GM21360 (cell line): ENCODE results near the gene MARF1.
"Not testable (repeated sequence)": the region's sequence is repeated elsewhere in the genome, so short reads cannot be mapped to it uniquely, and the experiment has no call there.

Experiments used
- ATAC-seq: cut with Tn5 transposase; IDR thresholded peaks from one replicate; pipeline ENCODE4 v1.9.1; 2021; ENCODE audit warnings: mild to moderate bottlenecking, moderate library complexity; ENCODE audit not compliant: unreplicated experiment

The MARF1 gene

DNA sequence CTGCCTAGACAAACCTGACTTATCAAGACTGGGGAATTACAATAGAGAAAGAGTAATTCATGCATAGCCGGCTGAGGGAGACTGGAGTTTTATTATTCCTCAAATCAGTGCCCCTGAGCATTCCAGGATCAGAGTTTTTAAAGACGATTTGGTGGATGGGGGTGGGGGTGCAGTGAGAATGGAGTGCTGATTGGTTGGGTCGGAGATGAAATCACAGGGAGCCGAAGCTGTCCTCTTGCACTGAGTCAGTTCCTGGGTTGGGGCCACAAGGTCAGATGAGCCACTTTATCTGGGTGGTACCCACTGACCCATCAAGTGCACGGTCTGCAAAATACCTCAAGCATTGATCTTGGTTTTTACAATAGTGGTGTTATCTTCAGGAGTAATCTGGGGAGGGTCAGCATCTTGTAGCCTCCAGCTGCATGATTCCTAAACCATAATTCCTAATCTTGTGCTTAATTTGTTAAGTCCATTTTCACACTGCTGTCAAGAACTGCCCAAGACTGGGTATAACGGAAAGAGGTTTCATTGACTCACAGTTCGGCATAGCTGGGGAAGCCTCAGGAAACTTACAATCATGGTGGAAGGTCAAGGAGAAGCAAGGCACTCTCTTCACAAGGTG, 69.6 kb downstream of the MARF1 start:
- ATAC-seq, result no peak

DNA sequence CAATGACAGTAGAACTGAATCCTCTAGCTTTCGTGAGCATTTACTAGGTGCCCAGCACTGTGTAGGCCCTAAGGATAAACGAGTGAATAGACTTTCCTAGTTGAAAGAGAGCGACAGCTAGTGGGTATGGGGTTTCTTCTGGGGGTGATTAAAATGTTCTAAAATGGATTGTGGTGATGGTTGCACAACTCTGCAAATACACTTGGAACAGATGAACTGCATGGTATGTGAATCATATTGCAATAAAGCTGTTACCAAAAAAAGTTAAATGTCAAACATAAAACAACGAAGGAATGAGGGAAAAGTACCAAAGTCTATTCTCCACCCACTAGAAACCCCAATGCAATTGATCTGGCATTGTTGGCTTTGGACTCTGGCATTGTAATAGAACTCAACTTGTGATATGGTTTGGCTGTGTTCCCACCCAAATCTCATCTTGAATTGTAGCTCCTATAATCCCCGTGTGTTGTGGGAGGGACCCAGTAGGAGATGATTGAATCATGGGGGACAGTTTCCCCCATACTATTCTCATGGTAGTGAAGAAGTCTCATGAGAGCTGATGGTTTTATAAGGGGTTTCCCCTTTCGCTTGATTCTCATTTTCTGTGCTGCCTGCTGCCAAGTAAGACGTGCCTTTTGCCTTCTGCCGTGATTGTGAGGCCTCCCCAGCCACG, 70.5 kb downstream of the MARF1 start:
- ATAC-seq, result no peak

DNA sequence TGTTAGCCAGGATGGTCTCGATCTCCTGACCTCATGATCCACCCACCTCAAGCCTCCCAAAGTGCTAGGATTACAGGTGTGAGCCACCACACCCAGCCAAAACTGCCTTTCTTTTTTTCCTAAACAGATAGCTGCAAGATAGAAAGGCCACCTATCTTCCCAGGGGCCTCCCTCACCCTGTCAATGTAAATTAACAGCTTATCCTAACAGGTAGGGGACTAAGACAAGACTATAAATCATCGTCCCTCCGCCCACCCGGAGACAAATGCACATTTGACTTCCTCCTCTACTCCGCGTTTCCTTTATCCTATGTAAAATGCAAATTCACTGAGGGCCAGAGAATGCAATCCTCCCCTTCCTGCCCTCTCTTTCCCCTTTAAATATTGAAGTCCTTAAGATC, 71.4 kb downstream of the MARF1 start:
- ATAC-seq, result no peak

DNA sequence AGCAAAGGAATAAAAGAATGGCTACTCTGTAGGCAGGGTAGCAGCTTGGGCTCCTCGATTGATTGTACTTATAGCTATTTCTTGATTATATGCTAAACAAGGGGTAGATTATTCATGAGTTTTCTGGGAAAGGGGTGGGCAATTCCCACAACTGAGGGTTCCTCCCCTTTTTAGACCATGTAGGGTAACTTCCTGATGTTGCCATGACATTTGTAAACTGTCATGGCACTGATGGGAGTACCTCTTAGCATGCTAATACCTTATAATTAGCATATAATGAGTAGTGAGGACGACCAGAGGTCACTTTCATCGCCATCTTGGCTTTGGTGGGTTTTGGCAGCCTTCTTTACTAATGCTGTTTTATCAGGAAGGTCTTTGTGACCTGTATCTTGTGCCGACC, 72.3 kb downstream of the MARF1 start:
- ATAC-seq, result not testable (repeated sequence)

DNA sequence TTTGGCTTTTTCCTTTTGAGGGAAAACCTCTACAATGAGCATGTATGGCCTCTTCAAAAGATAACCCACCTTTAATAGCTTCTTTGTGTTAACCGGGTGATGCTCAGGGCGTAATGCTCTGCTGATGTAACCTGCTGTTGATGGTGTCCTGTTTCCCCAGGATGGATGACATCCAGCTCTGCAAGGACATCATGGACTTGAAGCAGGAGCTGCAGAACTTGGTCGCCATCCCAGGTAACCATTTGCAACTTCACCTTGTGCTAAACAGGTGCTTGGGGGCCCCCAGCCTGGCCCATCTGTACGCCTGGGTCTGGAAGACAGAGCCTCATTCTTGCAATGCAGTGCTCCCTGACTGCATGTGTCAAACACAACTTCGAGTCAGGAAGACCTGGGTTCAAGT, 75.1 kb downstream of the MARF1 start:
- no peak for ATAC-seq

DNA sequence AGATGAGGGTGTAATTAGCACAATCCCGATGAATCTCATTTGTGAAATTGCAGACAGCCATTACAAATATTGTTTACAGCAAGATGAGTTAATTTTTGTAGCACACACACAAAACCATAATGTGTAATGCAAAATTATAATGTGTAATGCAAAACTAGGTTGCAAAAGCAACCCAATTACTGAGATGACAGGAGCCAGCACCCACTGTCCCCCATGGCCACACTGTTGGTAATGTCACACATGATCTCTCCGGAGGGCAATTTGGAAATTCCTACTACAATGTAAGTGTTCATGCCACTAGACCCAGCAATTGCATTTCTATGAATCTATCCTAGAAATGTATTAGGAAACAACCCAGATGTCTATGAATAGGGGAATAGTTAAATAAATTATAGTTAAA, 76.9 kb downstream of the MARF1 start:
- no peak for ATAC-seq

DNA sequence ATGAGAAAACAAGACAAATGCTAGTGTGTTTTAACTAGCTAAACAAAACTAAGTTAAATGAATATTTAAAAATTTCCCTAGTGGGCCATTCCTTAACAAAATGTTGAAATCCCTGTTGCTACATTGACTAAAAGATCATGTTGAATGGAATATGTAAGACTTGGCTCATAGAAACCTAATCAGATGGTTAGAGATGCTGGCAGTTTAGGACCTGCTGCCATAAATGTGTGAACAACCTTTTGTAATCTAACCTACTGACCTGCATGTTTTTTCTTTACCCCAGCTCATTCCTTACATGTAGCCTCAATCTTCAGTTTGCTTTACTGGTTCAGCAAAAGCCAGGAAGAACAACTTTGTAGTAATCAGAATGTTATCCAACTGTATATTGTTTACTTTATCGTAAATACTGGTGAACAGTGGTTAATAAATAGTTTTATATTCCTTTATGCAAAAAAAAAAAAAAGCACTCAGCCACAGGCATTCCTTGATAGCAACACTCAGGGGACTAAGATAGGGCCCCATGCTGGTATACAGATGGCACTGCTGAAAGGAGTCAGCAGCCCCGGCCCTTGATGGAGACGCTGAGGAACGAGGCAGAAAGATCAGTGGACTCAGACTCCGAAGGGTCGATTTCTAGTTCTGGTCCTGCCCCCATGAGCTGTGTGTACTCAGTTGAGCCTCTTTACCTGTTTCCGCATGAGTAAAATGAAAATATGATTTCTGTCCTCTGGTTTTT, 78.2 kb downstream of the MARF1 start:
- ATAC-seq, result no peak

DNA sequence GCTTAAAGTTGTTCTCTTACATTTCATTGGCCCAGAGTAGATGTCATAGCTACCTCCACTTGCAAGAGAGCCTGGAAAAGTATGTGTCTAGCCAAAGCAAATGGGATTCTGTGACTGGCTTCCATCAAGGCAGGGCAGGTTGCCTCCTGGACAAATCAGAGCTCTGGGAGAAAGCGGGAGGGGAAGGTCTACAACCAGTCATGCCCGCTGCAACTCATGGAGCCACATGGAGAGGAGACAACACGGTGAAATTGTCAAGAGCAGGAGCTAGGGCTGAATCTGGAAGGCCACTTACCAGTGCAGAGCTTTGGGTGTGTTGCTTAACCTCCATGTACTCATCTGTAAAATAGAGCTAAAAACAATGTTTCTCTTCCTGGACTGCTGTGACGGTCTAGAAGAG, 83.8 kb downstream of the MARF1 start:
- no peak for ATAC-seq

DNA sequence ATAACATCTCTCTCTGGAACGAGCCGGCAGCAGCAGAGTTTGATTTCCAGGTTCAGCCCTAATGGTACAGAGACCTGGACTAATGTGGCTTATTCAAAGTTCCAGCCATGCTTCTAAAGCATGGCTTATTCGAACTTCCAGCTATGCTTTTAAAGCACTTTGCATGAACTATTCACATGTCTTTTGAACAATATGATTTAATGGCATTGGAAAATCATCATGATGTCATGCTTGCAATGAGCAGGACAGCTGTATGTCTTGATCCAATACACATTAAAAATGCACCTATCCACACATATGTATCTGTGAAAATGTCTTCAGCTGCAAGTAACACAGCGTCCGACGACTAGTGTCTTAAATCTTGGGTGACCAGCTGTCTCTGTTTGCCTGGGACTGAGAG, 85.7 kb downstream of the MARF1 start:
- ATAC-seq, result no peak

DNA sequence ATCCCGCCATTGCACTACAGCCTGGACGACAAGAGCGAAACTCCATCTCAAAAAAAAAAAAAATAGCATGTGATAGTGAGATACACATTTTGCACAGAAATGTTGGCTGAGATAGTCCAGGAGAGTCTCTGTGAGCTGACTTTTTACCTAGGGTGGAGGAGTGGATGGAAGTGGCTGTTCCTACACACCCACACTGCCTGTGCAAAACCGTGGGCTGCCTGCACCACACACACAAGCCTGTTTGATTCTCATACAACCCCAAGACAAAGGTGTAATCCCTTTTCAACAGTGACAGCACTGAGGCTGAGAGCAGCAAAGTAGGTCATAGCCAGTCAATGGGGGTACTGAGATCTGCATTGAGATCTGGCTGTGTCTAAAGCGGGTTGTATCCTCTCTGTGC, 86.8 kb downstream of the MARF1 start:
- ATAC-seq, result no peak

DNA sequence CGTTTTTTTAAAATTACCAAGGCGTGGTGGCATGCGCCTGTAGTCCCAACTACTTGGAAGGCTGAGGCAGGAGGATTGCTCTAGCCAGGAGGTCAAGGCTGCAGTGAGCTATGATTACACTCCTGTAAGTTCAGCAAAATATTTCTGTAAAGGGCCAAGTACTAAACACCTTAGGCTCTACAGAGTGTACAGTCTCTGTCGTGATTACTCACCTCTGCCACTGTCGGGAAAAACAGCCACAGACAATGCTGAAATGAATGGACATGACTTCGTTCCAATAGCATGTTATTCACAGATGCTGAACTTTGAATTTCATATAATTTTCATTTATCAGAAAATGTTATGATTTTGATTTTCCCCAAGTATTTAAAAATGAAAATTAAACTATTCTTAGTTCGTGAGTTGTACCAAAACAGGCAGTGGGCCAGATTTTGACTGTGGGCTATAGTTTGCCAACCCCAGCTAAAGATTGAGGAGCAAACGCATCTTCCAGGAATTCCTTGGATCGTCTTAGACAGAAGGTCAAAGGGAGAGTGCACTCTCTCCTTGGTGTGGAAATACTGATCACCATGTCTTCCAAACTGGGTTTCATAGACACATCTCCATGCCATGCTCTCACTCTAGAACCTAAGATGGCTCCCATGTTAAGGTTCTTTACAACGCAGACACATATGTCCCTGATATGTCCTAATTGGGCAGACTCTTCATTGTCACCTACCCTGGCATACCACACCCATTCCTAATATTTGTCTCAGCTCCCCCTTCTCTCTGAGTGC, 89.5 kb downstream of the MARF1 start:
- no peak for ATAC-seq

DNA sequence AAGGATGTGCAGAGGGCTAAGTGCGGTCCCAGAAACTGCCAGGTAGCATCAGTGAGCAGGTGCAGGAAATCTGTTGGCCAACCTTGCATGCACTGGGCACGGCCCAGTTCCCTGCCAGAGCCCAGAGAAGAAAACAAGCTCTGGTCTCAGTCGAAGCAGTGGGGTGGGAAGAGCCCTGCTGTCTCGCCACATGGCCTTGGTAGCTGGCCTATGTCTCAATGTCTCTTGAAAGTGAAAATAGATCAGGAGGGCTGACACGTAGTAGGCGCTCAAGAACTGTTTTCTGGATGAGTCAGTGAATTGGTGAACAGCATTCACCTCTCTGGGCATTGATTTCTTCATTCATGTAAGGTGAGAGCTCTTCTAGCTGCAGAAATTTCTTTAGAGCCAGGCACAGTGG, 90.4 kb downstream of the MARF1 start:
- no peak for ATAC-seq

DNA sequence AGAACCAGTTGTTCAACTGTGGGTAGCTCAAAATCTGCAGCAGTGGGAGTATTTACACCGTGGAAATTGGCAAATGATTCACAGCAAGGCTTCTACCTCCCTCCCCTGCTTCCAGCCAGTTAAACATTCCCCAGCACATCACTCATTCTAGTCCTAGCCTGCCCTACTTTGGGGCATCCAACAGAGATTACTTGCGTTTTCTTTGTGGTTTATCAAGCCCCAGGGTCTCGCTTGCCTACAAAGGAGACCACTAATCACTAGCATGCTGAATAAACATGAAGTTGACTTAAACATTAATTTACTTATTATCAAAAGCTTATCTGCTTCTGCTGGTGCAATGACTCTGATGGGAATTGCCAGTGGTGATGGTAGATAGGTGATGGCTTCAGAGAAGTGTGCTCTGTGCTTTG, 94.5 kb downstream of the MARF1 start:
- ATAC-seq, result no peak

DNA sequence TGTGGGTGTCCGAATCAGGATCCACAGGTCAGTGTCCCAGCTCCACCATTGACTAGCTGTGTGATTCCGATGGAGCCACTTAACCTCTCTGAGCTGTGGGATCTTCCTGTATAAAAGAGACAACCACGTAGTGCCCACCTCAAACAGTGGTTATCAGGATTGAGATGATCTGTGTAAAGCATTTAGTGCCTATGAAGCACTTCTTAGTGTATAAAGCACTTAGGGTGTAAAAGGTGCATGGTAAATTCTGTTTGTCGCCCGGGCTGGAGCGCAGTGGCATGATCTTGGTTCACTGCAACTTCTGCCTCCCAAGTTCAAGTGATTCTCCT, 95.2 kb downstream of the MARF1 start:
- ATAC-seq, result no peak

DNA sequence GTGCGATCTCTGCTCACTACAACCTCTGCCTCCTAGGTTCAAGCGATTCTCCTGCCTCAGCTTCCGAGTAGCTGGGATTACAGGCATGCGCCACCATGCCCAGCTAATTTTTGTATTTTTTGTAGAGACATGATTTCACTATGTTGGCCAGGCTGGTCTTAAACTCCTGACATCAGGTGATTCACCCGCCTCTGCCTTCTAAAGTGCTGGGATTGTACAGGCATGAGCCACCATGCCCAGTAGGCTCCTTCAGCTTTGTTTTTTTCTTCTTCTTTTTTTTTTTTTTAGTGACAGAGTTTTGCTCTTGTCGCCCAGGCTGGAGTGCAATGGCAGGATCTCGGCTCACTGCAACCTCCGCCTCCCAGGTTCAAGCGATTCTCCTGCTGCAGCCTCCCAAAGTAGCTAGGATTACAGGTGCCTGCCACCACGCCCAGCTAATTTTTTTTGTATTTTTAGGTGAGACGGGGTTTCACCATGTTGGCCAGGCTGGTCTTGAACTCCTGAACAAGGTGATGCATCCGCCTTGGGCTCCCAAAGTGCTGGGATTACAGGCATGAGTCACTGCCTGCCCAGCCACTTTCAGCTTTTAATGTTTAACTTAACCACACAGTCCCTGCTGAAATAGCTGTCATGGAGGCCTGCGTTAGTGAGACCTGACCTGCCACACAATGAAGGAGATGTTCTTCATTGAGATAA, 95.7 kb downstream of the MARF1 start:
- ATAC-seq, result not testable (repeated sequence)

DNA sequence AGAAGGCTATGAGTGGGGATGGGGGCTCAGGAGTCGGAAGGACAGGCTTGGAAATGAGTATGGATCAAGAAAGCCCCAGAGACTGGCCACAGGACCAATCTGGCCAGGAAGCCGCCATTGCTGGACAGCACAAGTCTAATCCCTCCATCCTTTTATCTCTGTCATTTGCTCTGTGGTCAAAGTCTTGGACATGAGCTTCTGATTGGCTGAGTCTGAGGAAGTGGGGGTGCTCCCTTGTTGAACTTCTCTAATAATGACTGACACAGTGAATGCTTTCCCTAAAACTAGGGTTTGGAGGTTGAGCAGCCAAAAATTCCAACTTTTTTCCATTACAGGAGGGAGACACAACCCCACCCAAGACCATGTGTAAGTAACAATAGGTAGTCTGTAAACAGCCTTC, 97.4 kb downstream of the MARF1 start:
- ATAC-seq, result no peak

DNA sequence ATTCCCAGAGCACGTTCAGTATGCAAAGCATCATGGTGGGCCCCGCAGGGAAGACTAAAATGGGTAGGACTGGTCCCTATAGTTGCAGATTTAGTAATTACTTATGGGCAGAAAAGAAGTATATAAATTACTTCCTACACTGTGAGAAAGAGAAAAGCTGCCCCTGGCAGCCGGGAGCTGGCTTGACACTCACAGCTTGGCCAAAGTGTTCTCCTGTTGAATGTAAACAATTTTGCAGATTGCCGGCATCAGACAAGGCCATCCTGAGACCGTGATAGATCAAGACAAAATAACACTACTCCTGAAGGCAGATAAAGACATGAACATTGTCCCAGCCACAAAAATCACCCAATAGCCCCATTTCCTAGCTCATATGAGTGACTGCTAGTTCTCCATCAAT, 98.5 kb downstream of the MARF1 start:
- no peak for ATAC-seq
